Aorta (tissue), 5 donors: ENCODE data around the gene RRAD. TPM values are rescaled to one million over a fixed set of nuclear protein-coding genes. Genes with fewer than 3 reads are reported as not detected.

Experiments
- ATAC-seq: fragments of 200-7000 bp; cut with Tn5 transposase; one replicate; pipeline ENCODE4 v1.9.1; 2022; ENCODE audit warnings: moderate library complexity; ENCODE audit not compliant: low FRiP score
- DNase-seq, 2 donors: peaks; one replicate each; pipeline ENCODE4 v3.0.0-alpha.2; 2020
- H3K27ac ChIP-seq, 2 donors: one replicate each; pipeline ENCODE4 v1.5.1; 2013; ENCODE audit warnings: low read length in 2 of 2, mild to moderate bottlenecking in 2 of 2, moderate library complexity in 2 of 2, control low read depth in 1 of 2, inconsistent platforms in 1 of 2, low read depth in 1 of 2
- H3K27me3 ChIP-seq, 2 donors: one replicate each; pipeline ENCODE4 v1.6.1; 2013; ENCODE audit warnings: control low read depth in 1 of 2, low read length in 1 of 2, mild to moderate bottlenecking in 1 of 2, moderate library complexity in 1 of 2; ENCODE audit not compliant: insufficient read depth in 2 of 2, control insufficient read depth in 1 of 2
- H3K36me3 ChIP-seq, 2 donors: one replicate each; pipeline ENCODE4 v1.6.1; 2013; ENCODE audit warnings: control low read depth in 1 of 2, low read length in 1 of 2, mild to moderate bottlenecking in 1 of 2; ENCODE audit not compliant: insufficient read depth in 2 of 2, control insufficient read depth in 1 of 2
- H3K4me1 ChIP-seq, 2 donors: one replicate each; pipeline ENCODE4 v1.6.1; 2013; ENCODE audit warnings: low read length in 2 of 2, control low read depth in 1 of 2, mild to moderate bottlenecking in 1 of 2, moderate library complexity in 1 of 2; ENCODE audit not compliant: insufficient read depth in 2 of 2, control insufficient read depth in 1 of 2
- H3K4me3 ChIP-seq, 2 donors: one replicate each; pipeline ENCODE4 v1.5.1; 2013; ENCODE audit warnings: low read length in 2 of 2, control low read depth in 1 of 2, mild to moderate bottlenecking in 1 of 2
- H3K9me3 ChIP-seq: one replicate; pipeline ENCODE4 v1.6.1; 2013; ENCODE audit warnings: mild to moderate bottlenecking, low read length; ENCODE audit not compliant: control insufficient read depth
- WGBS, 2 donors: extraction: QIAGEN DNeasy Blood & Tissue Kit; methylation state at CpG; one replicate each; pipeline ENCODE4 v1.1.7; 2013; 5-methylcytosine and 5-hydroxymethylcytosine counted together
- intact Hi-C, 2 donors: fragments of 100-400 bp; cut with DNase I; formaldehyde crosslinking; loops; one replicate each; pipeline versions ENCODE4 v1.14.2 to v1.15.0; 2022
- polyA plus RNA-seq, 2 donors: library from polyadenylated mRNA; stranded (reverse); fragments of 200-250 nt; gene quantifications; one replicate each; pipeline ENCODE4 v1.2.3, GENCODE V29; 2013
- total RNA-seq, 2 donors: library from RNA; stranded (reverse); fragmentation: NEBNext Ultra II Directional; extraction: Animal tissue kit (Norgen Biotek cat#: 25700); gene quantifications; one replicate each; pipeline ENCODE4 v1.2.1, GENCODE V29; 2021
- donor health status: healthy with polysubstance abuse.
- donor health status: Bipolar disorder and iron deficiency.
- donor health status: DM: no; HTN: no; CAD: no.
- donor health status: DM: no; HTN: no; CAD: no.
- donor health status: DM: yes; HTN: yes; CAD: no.

Gene RRAD
- total and polyA plus RNA-seq, 4 donors = 16.2 to 35.2 (median 26.8) TPM

DNA sequence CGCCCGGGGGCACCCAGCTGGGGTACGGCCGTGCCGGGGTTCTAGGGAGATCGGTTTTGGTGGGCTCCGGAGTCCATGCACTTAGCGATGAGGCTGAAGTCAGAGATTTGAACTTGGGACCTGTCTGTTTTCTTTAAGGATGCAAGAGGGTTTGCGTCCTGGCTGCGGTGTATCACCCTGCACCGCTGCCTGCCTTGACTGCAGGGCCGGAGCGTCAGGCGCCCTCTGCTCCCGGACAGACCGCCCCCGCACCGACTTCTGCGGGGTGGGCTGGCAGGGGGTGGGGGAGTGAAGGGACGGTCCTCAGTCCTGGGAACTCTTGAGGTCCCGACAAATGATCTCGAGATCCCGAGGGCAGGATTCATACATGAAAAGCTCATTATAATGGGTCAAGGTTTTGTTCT, 44.3 kb downstream of the RRAD start:
- peaks cover 0 to 4% of the 10 kb centered on the region in 2 donors for H3K36me3 ChIP-seq
- 9 to 11% methylated on average over 23 of the region's 23 CpGs for WGBS, 2 donors
- no peak overlapping the region for H3K27ac ChIP-seq
- H3K4me3 ChIP-seq = peak overlapping the region; percentile 23 to 51
- no peaks in the 10 kb centered on the region for H3K4me1 ChIP-seq
- DNase-seq = peak in 1 of 2 donors; percentile 75
- H3K9me3 ChIP-seq = no peaks in the 10 kb centered on the region
- H3K27me3 ChIP-seq = no peaks in the 10 kb centered on the region
- ATAC-seq = no peak
- intact Hi-C loops = no loop called here

DNA sequence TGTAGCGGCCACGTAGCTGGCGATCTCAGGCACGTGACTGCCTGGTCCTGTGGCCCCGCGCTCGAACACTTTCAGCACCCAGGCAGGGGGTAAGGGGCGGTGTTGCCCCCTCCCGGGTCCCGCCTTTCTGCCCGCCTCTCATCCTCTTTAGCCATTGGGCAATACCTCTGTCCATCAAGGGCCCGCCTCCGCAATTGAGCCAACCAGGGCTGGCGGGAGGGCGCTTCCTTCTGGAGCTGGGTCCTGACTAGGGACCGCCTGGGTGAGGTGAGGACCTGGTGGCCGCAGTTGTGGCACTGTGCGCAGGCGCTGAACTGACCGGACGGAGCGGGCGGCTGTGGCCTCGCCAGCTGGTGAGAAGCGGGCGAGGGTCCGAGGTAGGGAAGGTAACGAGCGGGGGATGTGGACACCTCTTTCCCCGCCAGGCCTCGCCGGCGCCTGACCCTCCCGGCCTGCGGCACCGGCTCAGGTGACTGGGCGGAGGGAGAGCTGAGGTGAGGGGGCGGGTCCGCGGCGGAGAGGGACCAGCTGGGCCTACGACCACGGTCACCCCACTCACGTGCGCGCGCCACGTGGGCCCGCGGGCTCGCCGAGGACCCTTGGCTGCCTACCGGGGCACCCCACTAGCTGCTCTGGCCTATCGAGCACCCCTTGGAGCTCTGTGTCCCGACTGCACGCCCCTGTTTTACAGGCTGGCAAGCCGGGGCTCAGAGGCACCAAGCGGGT, 44.9 kb downstream of the RRAD start, which contains the start of gene PDP2:
Gene PDP2, plus strand, starts transcription at position 228 of the 726 bp plus-strand sequence. CDS start 3,770 bp downstream, outside the sequence.
- WGBS, 2 donors = 0% methylated on average over 54 to 58 of the region's 58 CpGs

DNA sequence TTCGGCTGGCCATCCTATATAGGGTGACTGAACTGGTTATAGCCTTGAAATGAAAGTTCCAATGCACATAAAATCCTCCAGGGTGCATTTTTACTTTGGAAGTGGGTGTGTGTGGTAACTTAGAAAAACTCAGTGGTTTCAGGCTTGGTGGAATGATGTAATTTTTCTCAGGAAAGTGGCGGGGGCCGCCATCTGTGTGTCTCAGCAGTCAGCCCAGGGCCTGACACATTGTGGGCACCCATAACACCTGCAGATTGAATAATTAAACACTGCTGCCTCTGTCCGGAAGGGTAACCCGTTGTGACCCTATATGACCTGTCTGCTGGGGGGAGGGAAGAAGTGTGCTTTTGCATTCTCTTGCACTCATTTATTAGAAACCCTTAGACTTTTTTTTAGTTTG, 47.3 kb downstream of the RRAD start:
- Histone ChIP-seq H3K27me3 (no peaks in the 10 kb centered on the region), H3K27ac (no peak overlapping the region), H3K4me3 (no peak overlapping the region), H3K4me1 (no peaks in the 10 kb centered on the region), H3K9me3 (no peaks in the 10 kb centered on the region), H3K36me3 (no peaks in the 10 kb centered on the region)
- WGBS, 2 donors = 64 to 71% methylated on average over 5 of the region's 5 CpGs
- intact Hi-C loops = no loop called here
- ATAC-seq (no peak), DNase-seq (peak in 1 of 2 donors; percentile 23)

More for the DNA sequence above, 44.9 kb downstream of the RRAD start, which contains the start of gene PDP2:
- H3K27me3 ChIP-seq = no peaks in the 10 kb centered on the region
- ATAC-seq (peak; percentile 97), DNase-seq (peak; percentile 96 to 97)
- H3K4me1 ChIP-seq = no peaks in the 10 kb centered on the region
- no peak within 1 kb of the TSS for H3K27ac ChIP-seq
- H3K36me3 ChIP-seq = peaks cover 0 to 4% of the 10 kb centered on the region in 2 donors
- intact Hi-C loops = no loop called here
- H3K4me3 ChIP-seq = peak within 1 kb of the TSS; percentile 23 to 51
- H3K9me3 ChIP-seq = no peaks in the 10 kb centered on the region

GRCh38 chr16:66874079-66874775, 51.1 kb downstream of the RRAD start:
- Histone ChIP-seq H3K9me3 (no peaks in the 10 kb centered on the region), H3K27ac (peak overlapping the region in 1 of 2 donors; percentile 41), H3K27me3 (no peaks in the 10 kb centered on the region), H3K36me3 (no peaks in the 10 kb centered on the region), H3K4me1 (no peaks in the 10 kb centered on the region), H3K4me3 (no peak overlapping the region)
- no peak for ATAC-seq
- intact Hi-C loops = no loop called here
- WGBS, 2 donors = 57 to 61% methylated on average over 1 of the region's 1 CpG
- peak in 1 of 2 donors; percentile 21 for DNase-seq

- no peak for DNase-seq
- no peak overlapping the region for H3K27ac ChIP-seq
- intact Hi-C loops = no loop called here
- no peak for ATAC-seq
- no peaks in the 10 kb centered on the region for H3K9me3 ChIP-seq
- no peaks in the 10 kb centered on the region for H3K4me1 ChIP-seq
- no peaks in the 10 kb centered on the region for H3K27me3 ChIP-seq
- H3K4me3 ChIP-seq = no peak overlapping the region
- no peaks in the 10 kb centered on the region for H3K36me3 ChIP-seq
These were observed 51.7 kb downstream of the RRAD start for GRCh38 chr16:66873685-66874055.

DNA sequence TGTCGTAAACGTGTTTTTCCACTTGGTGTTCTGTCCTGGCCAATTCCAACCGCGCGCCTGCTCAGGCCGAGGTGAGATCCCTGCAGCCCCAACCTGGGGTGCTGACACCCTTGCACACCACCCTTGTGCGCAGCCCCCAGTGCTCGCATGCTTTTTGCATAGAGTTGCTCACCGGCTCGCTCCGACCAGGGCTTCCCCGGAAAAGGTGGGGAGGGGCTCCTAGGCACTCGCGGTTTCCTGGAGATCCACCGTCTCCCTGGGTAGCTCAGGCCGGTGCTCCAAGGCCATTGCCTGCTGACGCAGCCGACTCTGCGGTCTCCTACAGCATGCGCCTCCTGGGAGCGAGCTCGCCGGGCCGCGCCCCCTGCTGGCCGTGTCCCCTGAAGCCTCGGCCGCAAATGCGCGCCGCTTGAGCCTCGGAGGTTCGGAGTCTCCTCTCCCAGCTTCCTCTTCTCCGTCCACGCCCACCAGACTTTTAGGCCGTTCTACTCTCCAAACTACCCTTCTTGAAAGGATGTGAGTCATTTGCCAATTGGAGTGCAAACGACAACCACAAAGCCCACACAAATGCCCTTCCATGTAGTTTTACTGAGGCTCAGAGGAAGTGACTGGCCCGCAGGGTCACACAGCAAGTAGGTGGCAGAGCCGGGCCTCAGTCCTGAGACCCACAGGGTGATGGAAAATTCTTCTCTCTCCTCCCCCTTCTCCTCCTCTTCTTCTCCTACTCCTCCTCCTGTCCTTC, 52.2 kb downstream of the RRAD start:
- Histone ChIP-seq H3K27me3 (no peaks in the 10 kb centered on the region), H3K36me3 (no peaks in the 10 kb centered on the region), H3K27ac (peak overlapping the region in 1 of 2 donors; percentile 46), H3K4me3 (no peak overlapping the region), H3K9me3 (no peaks in the 10 kb centered on the region), H3K4me1 (no peaks in the 10 kb centered on the region)
- DNase-seq (peak; percentile 97 to 98), ATAC-seq (peak; percentile 95)
- intact Hi-C loops = no loop called here
- 4 to 5% methylated on average over 39 of the region's 39 CpGs for WGBS, 2 donors

GRCh38 chr16:66872559-66872942, 52.8 kb downstream of the RRAD start:
- Histone ChIP-seq H3K4me1 (no peaks in the 10 kb centered on the region), H3K27ac (no peak overlapping the region), H3K27me3 (no peaks in the 10 kb centered on the region), H3K4me3 (no peak overlapping the region), H3K9me3 (no peaks in the 10 kb centered on the region), H3K36me3 (no peaks in the 10 kb centered on the region)
- intact Hi-C loops = no loop called here
- WGBS, 2 donors = 61 to 65% methylated on average over 4 of the region's 4 CpGs
- ATAC-seq (no peak), DNase-seq (no peak)

GRCh38 chr16:66871840-66872239, 53.5 kb downstream of the RRAD start:
- no peaks in the 10 kb centered on the region for H3K4me1 ChIP-seq
- no peak overlapping the region for H3K4me3 ChIP-seq
- intact Hi-C loops = no loop called here
- 82 to 92% methylated on average over 3 of the region's 3 CpGs for WGBS, 2 donors
- H3K27ac ChIP-seq = no peak overlapping the region
- ATAC-seq (no peak), DNase-seq (no peak)
- no peaks in the 10 kb centered on the region for H3K36me3 ChIP-seq
- H3K9me3 ChIP-seq = no peaks in the 10 kb centered on the region
- no peaks in the 10 kb centered on the region for H3K27me3 ChIP-seq
